Upper lobe of right lung (tissue), 1 donor: ENCODE results near the gene GPATCH2L. TPM values are rescaled to one million over a fixed set of nuclear protein-coding genes. Genes with fewer than 3 reads are reported as not detected.

Experiments used
- ATAC-seq: fragments of 200-7000 bp; cut with Tn5 transposase; one replicate; pipeline ENCODE4 v1.9.1; 2020; ENCODE audit warnings: mild to moderate bottlenecking, moderate library complexity
- DNase-seq: peaks from one replicate; pipeline ENCODE4 v3.0.0-alpha.2; 2020
- H3K27ac ChIP-seq: fragments of 200-600 bp; one replicate; pipeline ENCODE4 v1.8.0; 2022
- H3K27me3 ChIP-seq: fragments of 200-600 bp; one replicate; pipeline ENCODE4 v1.8.0; 2022; ENCODE audit warnings: mild to moderate bottlenecking
- H3K36me3 ChIP-seq: fragments of 200-600 bp; one replicate; pipeline ENCODE4 v1.8.0; 2022
- H3K4me1 ChIP-seq: fragments of 200-600 bp; one replicate; pipeline ENCODE4 v1.8.0; 2022
- H3K4me3 ChIP-seq: fragments of 200-600 bp; one replicate; pipeline ENCODE4 v1.8.0; 2022; ENCODE audit warnings: mild to moderate bottlenecking
- H3K9me3 ChIP-seq: fragments of 200-600 bp; one replicate; pipeline ENCODE4 v1.8.0; 2022
- CTCF ChIP-seq: fragments of 200-600 bp; IDR thresholded peaks from one replicate; pipeline ENCODE4 v1.8.0; 2022; ENCODE audit warnings: antibody characterized with exemption
- intact Hi-C: fragments of 100-400 bp; cut with DNase I; formaldehyde crosslinking; loops from one replicate; pipeline ENCODE4 v1.11.0; 2022
- total RNA-seq: library from RNA; stranded (reverse); fragmentation: NEBNext Ultra II Directional; extraction: Animal tissue kit (Norgen Biotek cat#: 25700); gene quantifications from one replicate; pipeline ENCODE4 v1.2.1, GENCODE V29; 2021
- donor health status: DM: no; HTN: yes; CAD: no; lungs with severe emphysema.

GPATCH2L gene
- total RNA-seq, 1 donor from 2014 or later = 46.5 TPM

DNA sequence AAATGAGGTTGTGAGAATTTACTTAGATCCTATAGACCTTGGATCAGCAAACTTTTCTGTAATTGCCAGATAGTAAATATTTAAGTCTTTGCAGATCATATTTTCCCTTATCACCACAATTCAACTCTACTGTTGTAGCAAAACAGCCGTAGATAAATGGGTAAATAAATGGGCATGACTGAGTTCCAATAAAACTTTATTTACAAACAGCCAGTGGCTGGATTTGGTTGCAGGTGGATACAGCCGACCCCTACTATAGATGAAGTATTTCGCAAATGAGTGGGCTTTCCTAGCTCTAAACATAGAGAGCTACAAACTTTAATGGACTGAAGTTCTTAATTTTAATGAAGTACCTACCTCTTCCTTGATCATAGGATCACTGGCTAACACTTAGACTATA lies 100.7 kb downstream of the GPATCH2L start:
- H3K36me3 ChIP-seq = no peaks in the 10 kb centered on the region
- no peak for TF ChIP-seq CTCF
- no peak overlapping the region for H3K4me3 ChIP-seq
- intact Hi-C loops = no loop called here
- H3K9me3 ChIP-seq = no peaks in the 10 kb centered on the region
- DNase-seq = no peak
- no peaks in the 10 kb centered on the region for H3K4me1 ChIP-seq
- no peak overlapping the region for H3K27ac ChIP-seq
- ATAC-seq = no peak
- no peaks in the 10 kb centered on the region for H3K27me3 ChIP-seq

DNA sequence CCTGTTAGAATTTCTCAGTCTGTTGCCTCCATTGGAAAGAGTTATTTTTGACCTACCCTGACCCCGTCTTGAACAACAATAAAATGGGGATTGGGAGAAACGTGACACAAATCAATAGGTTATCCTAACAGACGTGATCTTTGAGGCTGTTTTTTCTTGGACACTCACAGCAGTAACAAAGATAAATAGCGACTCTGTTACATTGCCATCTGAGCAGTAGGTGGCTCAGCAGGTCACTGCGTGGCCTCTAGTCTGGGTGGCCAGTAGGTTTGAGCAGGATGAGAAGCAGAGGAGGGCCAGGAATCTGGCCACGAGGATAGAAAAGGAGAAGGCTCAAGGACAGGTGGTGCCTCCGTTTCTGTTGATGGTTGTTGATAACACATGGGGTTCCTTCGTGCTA lies 101.4 kb downstream of the GPATCH2L start:
- H3K27me3 ChIP-seq = no peaks in the 10 kb centered on the region
- no peaks in the 10 kb centered on the region for H3K4me1 ChIP-seq
- H3K4me3 ChIP-seq = no peak overlapping the region
- no peaks in the 10 kb centered on the region for H3K36me3 ChIP-seq
- intact Hi-C loops = no loop called here
- TF ChIP-seq CTCF = no peak
- DNase-seq = no peak
- no peaks in the 10 kb centered on the region for H3K9me3 ChIP-seq
- H3K27ac ChIP-seq = no peak overlapping the region
- no peak for ATAC-seq

GRCh38 chr14:76256545-76256944 lies 104.8 kb downstream of the GPATCH2L start:
- Histone ChIP-seq H3K36me3 (no peaks in the 10 kb centered on the region), H3K4me3 (no peak overlapping the region), H3K27ac (no peak overlapping the region), H3K4me1 (no peaks in the 10 kb centered on the region), H3K27me3 (no peaks in the 10 kb centered on the region), H3K9me3 (no peaks in the 10 kb centered on the region)
- no peak for ATAC-seq
- DNase-seq = no peak
- intact Hi-C loops = no loop called here
- TF ChIP-seq CTCF = no peak

DNA sequence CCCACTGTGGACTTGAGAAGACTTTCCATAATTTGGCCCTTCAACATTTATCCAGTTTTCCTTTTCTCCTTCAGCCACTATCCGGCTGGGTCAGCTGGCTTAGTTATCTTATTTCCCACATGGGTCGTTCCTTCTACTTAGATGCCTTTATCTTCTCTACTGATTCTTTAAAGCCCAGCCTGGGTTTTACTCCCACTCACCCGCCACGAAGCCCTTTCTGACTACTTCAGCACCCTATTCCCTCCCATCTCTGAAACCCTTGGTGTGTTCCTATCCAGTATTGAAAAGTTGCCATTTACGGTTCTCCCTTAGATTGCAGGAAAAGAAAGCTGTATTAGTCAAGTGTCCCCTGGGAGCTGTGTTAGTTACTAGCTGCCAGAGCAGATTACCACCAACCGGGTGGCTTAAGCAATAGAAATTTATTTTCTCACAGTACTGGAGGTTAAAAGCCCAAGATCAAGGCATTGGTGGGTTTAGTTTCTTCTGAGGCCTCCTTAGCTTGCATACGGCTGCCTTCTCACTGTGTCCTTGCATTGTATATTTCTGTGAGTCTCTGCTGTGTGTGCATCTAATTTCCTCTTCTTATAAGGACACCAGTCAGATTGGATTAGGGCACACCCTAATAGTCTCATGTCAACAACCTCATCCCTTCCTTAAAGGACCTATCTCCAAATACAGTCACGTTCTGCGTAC lies 105.5 kb downstream of the GPATCH2L start:
- ATAC-seq = no peak
- intact Hi-C loops = no loop called here
- no peak for TF ChIP-seq CTCF
- Histone ChIP-seq H3K4me3 (no peak overlapping the region), H3K36me3 (no peaks in the 10 kb centered on the region), H3K4me1 (no peaks in the 10 kb centered on the region), H3K9me3 (no peaks in the 10 kb centered on the region), H3K27me3 (no peaks in the 10 kb centered on the region), H3K27ac (no peak overlapping the region)
- DNase-seq = no peak

DNA sequence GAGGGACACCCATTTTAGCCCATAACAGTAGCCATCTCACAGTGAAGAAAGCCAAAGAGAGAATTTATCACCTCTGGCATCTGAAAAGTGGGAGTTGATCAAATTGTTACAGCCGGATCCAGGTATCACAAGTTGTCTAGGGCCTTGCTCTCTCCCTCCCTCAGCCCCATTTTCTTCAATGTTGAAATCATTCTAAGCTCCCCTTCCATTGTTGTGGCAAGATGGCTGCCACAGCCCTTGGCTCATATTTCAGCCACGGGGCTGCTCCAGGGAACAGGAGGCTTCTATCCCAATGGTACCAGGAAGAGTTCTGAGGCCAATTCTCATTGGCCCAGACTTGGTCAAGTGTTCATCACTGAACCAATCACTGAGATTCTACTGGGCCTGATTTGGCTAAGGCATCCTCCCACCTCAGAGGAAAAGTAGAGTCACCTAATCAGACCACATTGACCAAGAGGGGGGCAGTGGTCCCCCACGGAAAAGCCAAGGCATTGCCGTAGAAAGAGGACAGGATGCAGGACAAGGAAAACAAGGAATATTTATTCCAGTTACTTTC lies 106.2 kb downstream of the GPATCH2L start:
- no peaks in the 10 kb centered on the region for H3K36me3 ChIP-seq
- H3K9me3 ChIP-seq = no peaks in the 10 kb centered on the region
- H3K4me1 ChIP-seq = no peaks in the 10 kb centered on the region
- H3K27me3 ChIP-seq = no peaks in the 10 kb centered on the region
- no peak for ATAC-seq
- H3K4me3 ChIP-seq = no peak overlapping the region
- no peak for TF ChIP-seq CTCF
- no peak for DNase-seq
- H3K27ac ChIP-seq = no peak overlapping the region
- intact Hi-C loops = no loop called here
